ENCODE results near the gene SLC4A5.
A peak's percentile ranks its signal among the peaks of the same experiment; 100 is the strongest.

SLC4A5 gene

GRCh38 chr2:74374509-74375205, 31.4 kb upstream of the SLC4A5 start:
- POLR2A ChIA-PET = interaction anchor here (0.7 to 1.7 kb wide), 3 partner anchors 17 to 638 kb away, joined by 3 to 6 read pairs (median 4); partner anchors contain the start of gene TPRKB
- no peaks in the 10 kb centered on the region for H3K9me3 ChIP-seq (ENCODE audit: control insufficient read depth, insufficient read depth, low read depth, low read length)
- no peak overlapping the region for H3K27ac ChIP-seq (ENCODE audit: extremely low read depth, low read depth, low read length)
- H3K36me3 ChIP-seq (ENCODE audit: control insufficient read depth in 2 of 2, insufficient read depth in 1 of 2, low read length in 2 of 2) = peaks cover 3 to 54% of the 10 kb centered on the region in 2 experiments; a peak in 2 of 3 replicates
- H3K4me1 ChIP-seq (ENCODE audit: control insufficient read depth, insufficient read depth, low read length) = peaks cover 21% of the 10 kb centered on the region
- H3K4me3 ChIP-seq (ENCODE audit: low read depth, low read length) = no peak overlapping the region
- CTCF ChIA-PET = interaction anchor here (1.6 to 3.2 kb wide), 2 partner anchors 17 to 40 kb away, joined by 7 to 11 read pairs; no protein-coding TSS in a partner anchor
- TF ChIP-seq PRDM2 (tag by site-specific recombination; IDR thresholded peaks at IDR 0.05; ENCODE audit: borderline replicate concordance) (no peak), ZNF555 (tag by site-specific recombination; conservative IDR thresholded peaks at IDR 0.05) (no peak), EGR2 (tag by site-specific recombination; IDR thresholded peaks at IDR 0.05; ENCODE audit: low read depth) (peak; percentile 34; the same call in 1 of the 2 replicates), ZNF146 (tag by site-specific recombination; IDR thresholded peaks at IDR 0.05) (no peak), ZNF148 (tag by site-specific recombination; IDR thresholded peaks at IDR 0.05; ENCODE audit: borderline replicate concordance) (no peak), ZNF324 (tag by site-specific recombination; IDR thresholded peaks at IDR 0.05) (no peak), ZBTB49 (tag by site-specific recombination; IDR thresholded peaks at IDR 0.05; ENCODE audit: low read depth) (no peak), SCRT1 (tag by site-specific recombination; IDR thresholded peaks at IDR 0.05; ENCODE audit: borderline replicate concordance) (no peak), ZNF600 (tag by site-specific recombination; IDR thresholded peaks at IDR 0.05) (0 out of 2 replicates have a peak, but pooled peaks have one; percentile 18), ZNF214 (tag by site-specific recombination; IDR thresholded peaks at IDR 0.05; ENCODE audit: borderline replicate concordance) (no peak), SP3 (tag by site-specific recombination; IDR thresholded peaks at IDR 0.05) (peak; percentile 43; the same call in 1 of the 2 replicates), ATF2 (tag by site-specific recombination; IDR thresholded peaks at IDR 0.05; ENCODE audit: low read depth) (peak; percentile 92), ZNF571 (tag by site-specific recombination; IDR thresholded peaks at IDR 0.05) (no peak), KLF8 (tag by site-specific recombination; IDR thresholded peaks at IDR 0.05) (no peak), ZNF211 (tag by site-specific recombination; IDR thresholded peaks at IDR 0.05; ENCODE audit: low read depth) (no peak), ZNF670 (tag by site-specific recombination; IDR thresholded peaks at IDR 0.05; ENCODE audit: low read depth) (no peak), ZNF184 (tag by site-specific recombination; IDR thresholded peaks at IDR 0.05) (no peak), ZNF133 (tag by site-specific recombination; IDR thresholded peaks at IDR 0.05) (no peak), ZNF423 (tag by site-specific recombination; IDR thresholded peaks at IDR 0.05) (no peak), ZNF2 (tag by site-specific recombination; IDR thresholded peaks at IDR 0.05) (no peak), ZBTB6 (tag by site-specific recombination; IDR thresholded peaks at IDR 0.05) (no peak)

Data from HEK293 (cell line).